ENCODE measurements around the gene ELK3. TPM values are rescaled to one million over a fixed set of nuclear protein-coding genes. Genes with fewer than 3 reads are reported as not detected.

Gene ELK3
- polyA plus RNA-seq, 1 donor, result 21.0 TPM

GRCh38 chr12:96197503-96198272 is 3.5 kb downstream of the ELK3 start:
- no peaks in the 10 kb centered on the region for H3K27me3 ChIP-seq (ENCODE audit: control insufficient read depth, insufficient read depth, low read length)
- WGBS (ENCODE audit: insufficient coverage, low lambda C conversion rate), result no CpG with 5 or more reads among the region's 3 CpGs
- no peak overlapping the region for H3K4me3 ChIP-seq (ENCODE audit: low read length)
- no peaks in the 10 kb centered on the region for H3K9me3 ChIP-seq (ENCODE audit: control insufficient read depth, low read depth, low read length)
- no peaks in the 10 kb centered on the region for H3K4me1 ChIP-seq (ENCODE audit: control insufficient read depth, insufficient read depth, low read length)
- no peak overlapping the region for H3K27ac ChIP-seq (ENCODE audit: low read length)
- DNase-seq, result no peak
- no peaks in the 10 kb centered on the region for H3K36me3 ChIP-seq (ENCODE audit: control insufficient read depth, insufficient read depth, low read length)

- H3K4me1 ChIP-seq (ENCODE audit: control insufficient read depth, insufficient read depth, low read length), result no peaks in the 10 kb centered on the region
- no peak overlapping the region for H3K27ac ChIP-seq (ENCODE audit: low read length)
- H3K9me3 ChIP-seq (ENCODE audit: control insufficient read depth, low read depth, low read length), result no peaks in the 10 kb centered on the region
- DNase-seq, result no peak
- H3K27me3 ChIP-seq (ENCODE audit: control insufficient read depth, insufficient read depth, low read length), result no peaks in the 10 kb centered on the region
- H3K4me3 ChIP-seq (ENCODE audit: low read length), result no peak overlapping the region
- no peaks in the 10 kb centered on the region for H3K36me3 ChIP-seq (ENCODE audit: control insufficient read depth, insufficient read depth, low read length)
These were observed 4.8 kb downstream of the ELK3 start for GRCh38 chr12:96198965-96199364.

- Histone ChIP-seq H3K9me3 (ENCODE audit: control insufficient read depth, low read depth, low read length) (no peaks in the 10 kb centered on the region), H3K27ac (ENCODE audit: low read length) (no peak overlapping the region), H3K27me3 (ENCODE audit: control insufficient read depth, insufficient read depth, low read length) (no peaks in the 10 kb centered on the region), H3K4me1 (ENCODE audit: control insufficient read depth, insufficient read depth, low read length) (no peaks in the 10 kb centered on the region), H3K4me3 (ENCODE audit: low read length) (no peak overlapping the region), H3K36me3 (ENCODE audit: control insufficient read depth, insufficient read depth, low read length) (no peaks in the 10 kb centered on the region)
- DNase-seq, result no peak
These were observed 5.3 kb downstream of the ELK3 start for GRCh38 chr12:96199464-96199863.

- WGBS (ENCODE audit: insufficient coverage, low lambda C conversion rate), result 100% methylated on average over 1 of the region's 6 CpGs
- Histone ChIP-seq H3K4me1 (ENCODE audit: control insufficient read depth, insufficient read depth, low read length) (no peaks in the 10 kb centered on the region), H3K27ac (ENCODE audit: low read length) (no peak overlapping the region), H3K4me3 (ENCODE audit: low read length) (no peak overlapping the region), H3K9me3 (ENCODE audit: control insufficient read depth, low read depth, low read length) (no peaks in the 10 kb centered on the region), H3K27me3 (ENCODE audit: control insufficient read depth, insufficient read depth, low read length) (no peaks in the 10 kb centered on the region), H3K36me3 (ENCODE audit: control insufficient read depth, insufficient read depth, low read length) (no peaks in the 10 kb centered on the region)
- DNase-seq, result no peak
These were observed 7.4 kb downstream of the ELK3 start for GRCh38 chr12:96201272-96202227.

- Histone ChIP-seq H3K36me3 (ENCODE audit: control insufficient read depth, insufficient read depth, low read length) (no peaks in the 10 kb centered on the region), H3K9me3 (ENCODE audit: control insufficient read depth, low read depth, low read length) (no peaks in the 10 kb centered on the region), H3K4me1 (ENCODE audit: control insufficient read depth, insufficient read depth, low read length) (no peaks in the 10 kb centered on the region), H3K27ac (ENCODE audit: low read length) (no peak overlapping the region), H3K4me3 (ENCODE audit: low read length) (no peak overlapping the region), H3K27me3 (ENCODE audit: control insufficient read depth, insufficient read depth, low read length) (no peaks in the 10 kb centered on the region)
- 83% methylated on average over 1 of the region's 5 CpGs for WGBS (ENCODE audit: insufficient coverage, low lambda C conversion rate)
- no peak for DNase-seq
These were observed 10.2 kb downstream of the ELK3 start for GRCh38 chr12:96204381-96204780.

GRCh38 chr12:96205908-96206307 is 11.7 kb downstream of the ELK3 start:
- Histone ChIP-seq H3K4me3 (ENCODE audit: low read length) (no peak overlapping the region), H3K36me3 (ENCODE audit: control insufficient read depth, insufficient read depth, low read length) (no peaks in the 10 kb centered on the region), H3K27me3 (ENCODE audit: control insufficient read depth, insufficient read depth, low read length) (no peaks in the 10 kb centered on the region), H3K27ac (ENCODE audit: low read length) (no peak overlapping the region), H3K9me3 (ENCODE audit: control insufficient read depth, low read depth, low read length) (no peaks in the 10 kb centered on the region), H3K4me1 (ENCODE audit: control insufficient read depth, insufficient read depth, low read length) (no peaks in the 10 kb centered on the region)
- WGBS (ENCODE audit: insufficient coverage, low lambda C conversion rate), result 63% methylated on average over 1 of the region's 3 CpGs
- no peak for DNase-seq

- no peaks in the 10 kb centered on the region for H3K27me3 ChIP-seq (ENCODE audit: control insufficient read depth, insufficient read depth, low read length)
- no peak for DNase-seq
- no peak overlapping the region for H3K4me3 ChIP-seq (ENCODE audit: low read length)
- H3K27ac ChIP-seq (ENCODE audit: low read length), result no peak overlapping the region
- no CpG with 5 or more reads among the region's 4 CpGs for WGBS (ENCODE audit: insufficient coverage, low lambda C conversion rate)
- H3K9me3 ChIP-seq (ENCODE audit: control insufficient read depth, low read depth, low read length), result no peaks in the 10 kb centered on the region
- H3K4me1 ChIP-seq (ENCODE audit: control insufficient read depth, insufficient read depth, low read length), result no peaks in the 10 kb centered on the region
- no peaks in the 10 kb centered on the region for H3K36me3 ChIP-seq (ENCODE audit: control insufficient read depth, insufficient read depth, low read length)
These were observed 12.9 kb downstream of the ELK3 start for GRCh38 chr12:96206936-96207662.

- Histone ChIP-seq H3K36me3 (ENCODE audit: control insufficient read depth, insufficient read depth, low read length) (no peaks in the 10 kb centered on the region), H3K27ac (ENCODE audit: low read length) (no peak overlapping the region), H3K27me3 (ENCODE audit: control insufficient read depth, insufficient read depth, low read length) (no peaks in the 10 kb centered on the region), H3K4me3 (ENCODE audit: low read length) (no peak overlapping the region), H3K9me3 (ENCODE audit: control insufficient read depth, low read depth, low read length) (no peaks in the 10 kb centered on the region), H3K4me1 (ENCODE audit: control insufficient read depth, insufficient read depth, low read length) (no peaks in the 10 kb centered on the region)
- no peak for DNase-seq
- WGBS (ENCODE audit: insufficient coverage, low lambda C conversion rate), result no CpG with 5 or more reads among the region's 2 CpGs
These were observed 14.2 kb downstream of the ELK3 start for GRCh38 chr12:96208346-96208745.

- H3K4me3 ChIP-seq (ENCODE audit: low read length), result no peak overlapping the region
- DNase-seq, result no peak
- H3K27ac ChIP-seq (ENCODE audit: low read length), result no peak overlapping the region
- no peaks in the 10 kb centered on the region for H3K9me3 ChIP-seq (ENCODE audit: control insufficient read depth, low read depth, low read length)
- no peaks in the 10 kb centered on the region for H3K4me1 ChIP-seq (ENCODE audit: control insufficient read depth, insufficient read depth, low read length)
- 63% methylated on average over 3 of the region's 10 CpGs for WGBS (ENCODE audit: insufficient coverage, low lambda C conversion rate)
- H3K27me3 ChIP-seq (ENCODE audit: control insufficient read depth, insufficient read depth, low read length), result no peaks in the 10 kb centered on the region
- no peaks in the 10 kb centered on the region for H3K36me3 ChIP-seq (ENCODE audit: control insufficient read depth, insufficient read depth, low read length)
These were observed 14.8 kb downstream of the ELK3 start for GRCh38 chr12:96208801-96209549.

All from large intestine (tissue), 3 donors.